NCI-H187 (cell line): Measurements from ENCODE around the gene COL28A1.
"Not testable (repeated sequence)": the region's sequence is repeated elsewhere in the genome, so short reads cannot be mapped to it uniquely, and the experiment has no call there.

Experiments used
- DNase-seq, 2 experiments: peaks; one replicate each; lab custom pipeline; 2025; lab: John Stamatoyannopoulos, UW

Gene COL28A1

GRCh38 chr7:7517754-7518153 lies 17.9 kb downstream of the COL28A1 start:
- no peak for DNase-seq

- no peak for DNase-seq
Measured at GRCh38 chr7:7516662-7517061, 19.0 kb downstream of the COL28A1 start.

GRCh38 chr7:7516156-7516555 lies 19.5 kb downstream of the COL28A1 start:
- DNase-seq = no peak

- no peak for DNase-seq
Measured at GRCh38 chr7:7512861-7513597, 22.6 kb downstream of the COL28A1 start.

- DNase-seq = no peak
Measured at GRCh38 chr7:7510794-7511193, 24.9 kb downstream of the COL28A1 start.

- no peak for DNase-seq
Measured at GRCh38 chr7:7505915-7506314, 29.8 kb downstream of the COL28A1 start.

- DNase-seq = no peak
Measured at GRCh38 chr7:7504910-7505704, 30.6 kb downstream of the COL28A1 start.

- DNase-seq = no peak
Measured at GRCh38 chr7:7499892-7500291, 35.8 kb downstream of the COL28A1 start.

GRCh38 chr7:7498856-7499255 lies 36.8 kb downstream of the COL28A1 start:
- no peak for DNase-seq

GRCh38 chr7:7496311-7496710 lies 39.4 kb downstream of the COL28A1 start:
- DNase-seq = no peak

- no peak for DNase-seq
Measured at GRCh38 chr7:7495171-7495570, 40.5 kb downstream of the COL28A1 start.

- DNase-seq = no peak
Measured at GRCh38 chr7:7491044-7491443, 44.6 kb downstream of the COL28A1 start.

GRCh38 chr7:7490003-7490402 lies 45.7 kb downstream of the COL28A1 start:
- DNase-seq = no peak

GRCh38 chr7:7489546-7489945 lies 46.1 kb downstream of the COL28A1 start:
- no peak for DNase-seq

GRCh38 chr7:7486362-7486761 lies 49.3 kb downstream of the COL28A1 start:
- no peak for DNase-seq

GRCh38 chr7:7484072-7484471 lies 51.6 kb downstream of the COL28A1 start:
- no peak for DNase-seq

- DNase-seq = no peak
Measured at GRCh38 chr7:7481802-7482201, 53.9 kb downstream of the COL28A1 start.

- DNase-seq = no peak
Measured at GRCh38 chr7:7479275-7479805, 56.3 kb downstream of the COL28A1 start.

- DNase-seq = no peak
Measured at GRCh38 chr7:7478569-7478968, 57.1 kb downstream of the COL28A1 start.

- DNase-seq = not testable (repeated sequence)
Measured at GRCh38 chr7:7477641-7478040, 58.0 kb downstream of the COL28A1 start.

- DNase-seq = no peak
Measured at GRCh38 chr7:7476381-7476780, 59.3 kb downstream of the COL28A1 start.

GRCh38 chr7:7475601-7476000 lies 60.1 kb downstream of the COL28A1 start:
- no peak for DNase-seq

GRCh38 chr7:7474436-7474835 lies 61.2 kb downstream of the COL28A1 start:
- no peak for DNase-seq
